Neural cell (in vitro differentiated cells): ENCODE measurements around the gene CDH4. TPM values are rescaled to one million over a fixed set of nuclear protein-coding genes. Genes with fewer than 3 reads are reported as not detected.

Experiments used
- H2AFZ ChIP-seq: fragments of 200-600, 300-800 bp; sonication (generic), shearing (Covaris generic); 2 replicates; pipeline ENCODE4 v1.6.0; 2014; ENCODE audit warnings: low read depth, mild to moderate bottlenecking, antibody characterized with exemption, low read length, moderate library complexity
- H3F3A ChIP-seq: fragments of 200-600 bp; shearing (Covaris generic); 2 replicates; pipeline ENCODE4 v1.6.1; 2016; ENCODE audit warnings: mild to moderate bottlenecking, moderate library complexity, mixed read lengths, antibody characterized with exemption, low read length; ENCODE audit not compliant: insufficient read depth, poor library complexity, severe bottlenecking
- H3K27ac ChIP-seq: fragments of 200-600, 300-800 bp; sonication (generic), shearing (Covaris generic); 2 replicates; pipeline ENCODE4 v1.5.1; 2014; ENCODE audit warnings: mild to moderate bottlenecking, low read length, moderate library complexity
- H3K27me3 ChIP-seq: fragments of 300-800, 200-600 bp; sonication (generic), shearing (Covaris generic); 2 replicates; pipeline ENCODE4 v1.6.0; 2014; ENCODE audit warnings: mild to moderate bottlenecking, low read depth, low read length, moderate library complexity; ENCODE audit not compliant: insufficient read depth
- H3K36me3 ChIP-seq: fragments of 300-800, 200-600 bp; sonication (generic), shearing (Covaris generic); 2 replicates; pipeline ENCODE4 v1.5.1; 2014; ENCODE audit warnings: mild to moderate bottlenecking, antibody characterized with exemption, low read length, moderate library complexity; ENCODE audit not compliant: insufficient read depth
- H3K4me2 ChIP-seq: fragments of 300-800, 200-600 bp; sonication (generic), shearing (Covaris generic); 2 replicates; pipeline ENCODE4 v1.6.0; 2014; ENCODE audit warnings: mild to moderate bottlenecking, low read length
- H3K4me3 ChIP-seq: fragments of 300-800, 200-600 bp; sonication (generic), shearing (Covaris generic); 2 replicates; pipeline ENCODE4 v1.5.1; 2014; ENCODE audit warnings: mild to moderate bottlenecking, low read length, moderate library complexity
- H3K79me2 ChIP-seq: fragments of 200-600 bp; shearing (Covaris generic); replicated peaks from 2 replicates; pipeline ENCODE4 v1.6.0; 2014; ENCODE audit warnings: mild to moderate bottlenecking, low read length, moderate library complexity; ENCODE audit not compliant: insufficient read depth
- H3K9ac ChIP-seq: fragments of 300-800, 200-600 bp; sonication (generic), shearing (Covaris generic); 2 replicates; pipeline ENCODE4 v1.6.1; 2016; ENCODE audit warnings: mild to moderate bottlenecking, low read length, mixed read lengths
- H3K9me2 ChIP-seq: fragments of 200-600 bp; shearing (Covaris generic); 2 replicates; pipeline ENCODE4 v1.6.1; 2016; ENCODE audit warnings: mild to moderate bottlenecking, low read length, mixed read lengths; ENCODE audit not compliant: insufficient read depth
- H3K9me3 ChIP-seq: fragments of 200-600, 300-800 bp; sonication (generic), shearing (Covaris generic); 2 replicates; pipeline ENCODE4 v1.6.1; 2016; ENCODE audit warnings: mild to moderate bottlenecking, mixed run types, low read length, moderate library complexity, mixed read lengths
- H4K20me1 ChIP-seq: fragments of 200-600 bp; shearing (Covaris generic); 2 replicates; pipeline ENCODE4 v1.6.1; 2016; ENCODE audit warnings: mild to moderate bottlenecking, mixed run types; ENCODE audit not compliant: insufficient read depth
- EP300 ChIP-seq: fragments of 450-650 bp; conservative IDR thresholded peaks from 2 replicates; pipeline ENCODE4 v1.6.1; 2014; ENCODE audit warnings: antibody characterized with exemption, mild to moderate bottlenecking, moderate library complexity; ENCODE audit not compliant: poor library complexity, severe bottlenecking
- EZH2 ChIP-seq: fragments of 200-600, 300-800 bp; shearing (Covaris generic), sonication (generic); IDR thresholded peaks from 2 replicates; pipeline ENCODE4 v1.6.1; 2014; ENCODE audit warnings: antibody characterized with exemption, low read length, borderline replicate concordance, mild to moderate bottlenecking; ENCODE audit not compliant: insufficient read depth, poor library complexity, severe bottlenecking
- MXI1 ChIP-seq: fragments of 450-650 bp; conservative IDR thresholded peaks from 2 replicates; pipeline ENCODE4 v1.6.1; 2014; ENCODE audit warnings: antibody characterized with exemption, mild to moderate bottlenecking; ENCODE audit not compliant: poor library complexity, severe bottlenecking
- POLR2AphosphoS5 ChIP-seq: IDR thresholded peaks from 2 replicates; pipeline ENCODE4 v1.6.1; 2012
- RAD21 ChIP-seq: fragments of 450-650 bp; conservative IDR thresholded peaks from 2 replicates; pipeline ENCODE4 v1.6.1; 2014; ENCODE audit warnings: antibody characterized with exemption, mild to moderate bottlenecking, moderate library complexity
- REST ChIP-seq: IDR thresholded peaks from 2 replicates; pipeline ENCODE4 v1.6.1; 2012; ENCODE audit warnings: borderline replicate concordance
- SMC3 ChIP-seq: fragments of 450-650 bp; conservative IDR thresholded peaks from 2 replicates; pipeline ENCODE4 v1.6.1; 2014; ENCODE audit warnings: antibody characterized with exemption, mild to moderate bottlenecking, moderate library complexity; ENCODE audit not compliant: poor library complexity
- TAF1 ChIP-seq: IDR thresholded peaks from 2 replicates; pipeline ENCODE4 v1.6.1; 2012; ENCODE audit warnings: low read depth
- polyA plus RNA-seq: library from polyadenylated mRNA; depleted of rRNA; stranded (reverse); fragments of >200 nt; gene quantifications from 2 replicates; pipeline ENCODE4 v1.2.3, GENCODE V29; 2014
- TF ChIP-seq, protein P1 (sequence below): fragments of 450-650 bp; IDR thresholded peaks from 2 replicates; pipeline ENCODE4 v1.5.1; 2014; ENCODE audit warnings: antibody characterized with exemption, mild to moderate bottlenecking, moderate library complexity; ENCODE audit not compliant: poor library complexity, severe bottlenecking

Gene CDH4
- polyA plus RNA-seq, 1 donor from 2014 or later: 24.6 TPM

- no peak overlapping the region for H3K9ac ChIP-seq
- no peak for TF ChIP-seq REST
- no peak for TF ChIP-seq TAF1
- TF ChIP-seq SMC3: no peak
- no peak for TF ChIP-seq MXI1
- no peak for TF ChIP-seq POLR2AphosphoS5
- no peak for TF ChIP-seq EP300
- TF ChIP-seq, protein P1, sequence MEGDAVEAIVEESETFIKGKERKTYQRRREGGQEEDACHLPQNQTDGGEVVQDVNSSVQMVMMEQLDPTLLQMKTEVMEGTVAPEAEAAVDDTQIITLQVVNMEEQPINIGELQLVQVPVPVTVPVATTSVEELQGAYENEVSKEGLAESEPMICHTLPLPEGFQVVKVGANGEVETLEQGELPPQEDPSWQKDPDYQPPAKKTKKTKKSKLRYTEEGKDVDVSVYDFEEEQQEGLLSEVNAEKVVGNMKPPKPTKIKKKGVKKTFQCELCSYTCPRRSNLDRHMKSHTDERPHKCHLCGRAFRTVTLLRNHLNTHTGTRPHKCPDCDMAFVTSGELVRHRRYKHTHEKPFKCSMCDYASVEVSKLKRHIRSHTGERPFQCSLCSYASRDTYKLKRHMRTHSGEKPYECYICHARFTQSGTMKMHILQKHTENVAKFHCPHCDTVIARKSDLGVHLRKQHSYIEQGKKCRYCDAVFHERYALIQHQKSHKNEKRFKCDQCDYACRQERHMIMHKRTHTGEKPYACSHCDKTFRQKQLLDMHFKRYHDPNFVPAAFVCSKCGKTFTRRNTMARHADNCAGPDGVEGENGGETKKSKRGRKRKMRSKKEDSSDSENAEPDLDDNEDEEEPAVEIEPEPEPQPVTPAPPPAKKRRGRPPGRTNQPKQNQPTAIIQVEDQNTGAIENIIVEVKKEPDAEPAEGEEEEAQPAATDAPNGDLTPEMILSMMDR: no peak
- no peak for TF ChIP-seq EZH2
- no peak for TF ChIP-seq RAD21
Observed at GRCh38 chr20:61922411-61922810, 670.4 kb downstream of the CDH4 start.

GRCh38 chr20:61922936-61923335, 670.9 kb downstream of the CDH4 start:
- no peak overlapping the region for H3K4me2 ChIP-seq
- H3K9me3 ChIP-seq: no peaks in the 10 kb centered on the region
- H3K9ac ChIP-seq: no peak overlapping the region
- H2AFZ ChIP-seq: no peak overlapping the region
- no peaks in the 10 kb centered on the region for H3K9me2 ChIP-seq
- no peak overlapping the region for H3K4me3 ChIP-seq
- TF ChIP-seq, protein P1: no peak
- no peak for TF ChIP-seq TAF1
- TF ChIP-seq MXI1: no peak
- TF ChIP-seq EZH2: no peak
- no peak for TF ChIP-seq POLR2AphosphoS5
- TF ChIP-seq EP300: no peak
- TF ChIP-seq RAD21: no peak
- no peak for TF ChIP-seq REST
- TF ChIP-seq SMC3: no peak
- H3K27me3 ChIP-seq: no peaks in the 10 kb centered on the region
- H3K27ac ChIP-seq: no peak overlapping the region
- no peaks in the 10 kb centered on the region for H3K36me3 ChIP-seq
- no peaks in the 10 kb centered on the region for H3K79me2 ChIP-seq
- H3F3A ChIP-seq: no peaks in the 10 kb centered on the region
- H4K20me1 ChIP-seq: no peaks in the 10 kb centered on the region

More at GRCh38 chr20:61922411-61922810, 670.4 kb downstream of the CDH4 start:
- no peaks in the 10 kb centered on the region for H4K20me1 ChIP-seq
- no peaks in the 10 kb centered on the region for H3K9me3 ChIP-seq
- H2AFZ ChIP-seq: no peak overlapping the region
- H3K36me3 ChIP-seq: no peaks in the 10 kb centered on the region
- no peaks in the 10 kb centered on the region for H3F3A ChIP-seq
- H3K27me3 ChIP-seq: no peaks in the 10 kb centered on the region
- H3K79me2 ChIP-seq: no peaks in the 10 kb centered on the region
- no peak overlapping the region for H3K4me2 ChIP-seq
- H3K4me3 ChIP-seq: no peak overlapping the region
- no peak overlapping the region for H3K27ac ChIP-seq
- no peaks in the 10 kb centered on the region for H3K9me2 ChIP-seq
